GM18517 (cell line): ENCODE data around the gene RBBP5.

Source experiments
- ATAC-seq: cut with Tn5 transposase; IDR thresholded peaks from one replicate; pipeline ENCODE4 v1.9.1; 2021; ENCODE audit warnings: mild to moderate bottlenecking, moderate library complexity; ENCODE audit not compliant: unreplicated experiment

RBBP5 gene

GRCh38 chr1:205076245-205076761 lies 45.5 kb downstream of the RBBP5 start:
- no peak for ATAC-seq

- no peak for ATAC-seq
Measured at GRCh38 chr1:205075642-205076155, 46.1 kb downstream of the RBBP5 start.

GRCh38 chr1:205074513-205074912 lies 47.3 kb downstream of the RBBP5 start:
- ATAC-seq = no peak

GRCh38 chr1:205074084-205074483 lies 47.7 kb downstream of the RBBP5 start:
- ATAC-seq = no peak

GRCh38 chr1:205073511-205073910 lies 48.3 kb downstream of the RBBP5 start:
- no peak for ATAC-seq

- ATAC-seq = no peak
Measured at GRCh38 chr1:205072881-205073280, 48.9 kb downstream of the RBBP5 start.

- no peak for ATAC-seq
Measured at GRCh38 chr1:205072286-205072685, 49.5 kb downstream of the RBBP5 start.

GRCh38 chr1:205071801-205072200 lies 50.0 kb downstream of the RBBP5 start:
- ATAC-seq = no peak

- ATAC-seq = no peak
Measured at GRCh38 chr1:205071028-205071409, 50.8 kb downstream of the RBBP5 start.

GRCh38 chr1:205069371-205070125 lies 52.2 kb downstream of the RBBP5 start:
- ATAC-seq = no peak

GRCh38 chr1:205068457-205069040 lies 53.2 kb downstream of the RBBP5 start:
- no peak for ATAC-seq

- no peak for ATAC-seq
Measured at GRCh38 chr1:205068001-205068400, 53.8 kb downstream of the RBBP5 start.

GRCh38 chr1:205067031-205067430 lies 54.7 kb downstream of the RBBP5 start:
- no peak for ATAC-seq

GRCh38 chr1:205066141-205066818 lies 55.5 kb downstream of the RBBP5 start:
- no peak for ATAC-seq

GRCh38 chr1:205065666-205066065 lies 56.1 kb downstream of the RBBP5 start:
- ATAC-seq = no peak

GRCh38 chr1:205064741-205065316 lies 56.9 kb downstream of the RBBP5 start:
- ATAC-seq = no peak

- no peak for ATAC-seq
Measured at GRCh38 chr1:205064301-205064700, 57.5 kb downstream of the RBBP5 start.

- no peak for ATAC-seq
Measured at GRCh38 chr1:205062895-205063294, 58.9 kb downstream of the RBBP5 start.

- ATAC-seq = no peak
Measured at GRCh38 chr1:205062319-205062718, 59.5 kb downstream of the RBBP5 start.

- ATAC-seq = no peak
Measured at GRCh38 chr1:205061665-205062069, 60.1 kb downstream of the RBBP5 start.

GRCh38 chr1:205061227-205061626 lies 60.6 kb downstream of the RBBP5 start:
- ATAC-seq = no peak
